ENCODE data around the gene PIMREG. TPM values are rescaled to one million over a fixed set of nuclear protein-coding genes. Genes with fewer than 3 reads are reported as not detected.

Gene PIMREG
- polyA plus RNA-seq, 3 donors = not detected

DNA sequence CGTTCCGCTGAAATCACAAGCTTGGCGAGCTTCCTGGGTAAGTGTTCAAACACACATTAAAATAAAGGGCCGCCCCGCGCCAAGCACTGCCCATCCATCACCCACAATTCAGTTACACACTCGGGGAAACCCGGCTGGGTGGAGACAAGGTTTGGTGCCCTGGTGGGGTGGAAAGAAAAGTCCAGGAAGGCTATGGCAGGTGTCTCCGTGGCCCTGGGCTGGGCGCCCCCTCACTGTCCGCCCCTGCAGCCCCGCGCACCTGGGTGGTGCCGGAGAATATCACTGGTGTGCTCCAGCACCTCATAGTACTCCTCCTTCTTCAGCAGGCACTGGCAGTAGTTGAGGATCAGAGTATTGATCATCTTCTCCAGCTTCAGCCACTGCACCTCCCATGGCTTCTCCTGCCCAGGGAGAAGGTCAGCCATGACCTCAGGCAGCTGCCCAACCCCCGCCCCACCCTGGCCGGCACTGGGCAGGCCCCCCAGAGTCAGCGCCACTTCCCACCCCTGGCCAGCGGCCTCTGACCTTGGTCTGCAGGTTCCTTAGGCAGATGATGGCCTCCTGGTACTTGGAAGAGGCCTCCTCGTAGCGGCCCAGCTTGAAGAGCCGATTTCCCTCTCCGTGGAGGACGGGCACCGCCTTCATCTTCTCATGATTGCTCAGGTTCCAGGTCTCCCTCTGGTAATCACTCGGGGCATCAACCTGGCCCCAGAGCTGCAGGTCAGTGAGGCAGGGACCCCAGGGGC lies 17.7 kb upstream of the PIMREG start:
- Histone ChIP-seq H3K27ac (ENCODE audit: low read depth in 1 of 2, low read length in 2 of 2) (no peak overlapping the region), H2AFZ (ENCODE audit: insufficient read depth, low read depth, low read length, poor library complexity, severe bottlenecking) (no peak overlapping the region), H3K79me2 (ENCODE audit: insufficient read depth, low read length) (no peaks in the 10 kb centered on the region), H3K4me1 (ENCODE audit: control insufficient read depth in 1 of 2, insufficient read depth in 2 of 2, low read length in 2 of 2) (peaks cover 15 to 18% of the 10 kb centered on the region in 2 donors), H3K4me3 (replicated peaks in 1 of 3; ENCODE audit: low read depth in 2 of 3, low read length in 3 of 3) (no peak overlapping the region), H3K9me3 (replicated peaks in 1 of 2; ENCODE audit: control insufficient read depth in 1 of 2, insufficient read depth in 1 of 2, low read length in 2 of 2) (peaks cover 10 to 14% of the 10 kb centered on the region in 2 donors), H3K9ac (ENCODE audit: insufficient read depth, low read length, poor library complexity, severe bottlenecking) (no peak overlapping the region), H4K20me1 (ENCODE audit: insufficient read depth, low read length) (no peaks in the 10 kb centered on the region), H3K27me3 (ENCODE audit: control insufficient read depth in 2 of 2, insufficient read depth in 2 of 2, low read length in 2 of 2) (peaks cover 0 to 70% of the 10 kb centered on the region in 2 donors), H3K36me3 (replicated peaks in 1 of 2; ENCODE audit: control insufficient read depth in 1 of 2, insufficient read depth in 2 of 2, low read length in 2 of 2) (no peaks in the 10 kb centered on the region), H3K4me2 (replicated peaks; ENCODE audit: extremely low read depth, low read length, poor library complexity, severe bottlenecking) (no peak overlapping the region)
- no peak overlapping the region for H3K27ac Mint-ChIP-seq
- no peak for DNase-seq
- intact Hi-C loops (cut with micrococcal nuclease) = loop anchor here in 1 of 2 donors (10.0 kb wide), 1 partner anchor 722 kb away; no protein-coding TSS in a partner anchor
- H3K36me3 Mint-ChIP-seq = peaks cover 2 to 6% of the 10 kb centered on the region in 2 donors
- H3K4me1 Mint-ChIP-seq = peaks cover 24% of the 10 kb centered on the region
- H3K27me3 Mint-ChIP-seq (ENCODE audit: low read depth in 3 of 3) = peaks cover 39 to 69% (median 51%) of the 10 kb centered on the region in 3 donors
- TF ChIP-seq, protein P1, sequence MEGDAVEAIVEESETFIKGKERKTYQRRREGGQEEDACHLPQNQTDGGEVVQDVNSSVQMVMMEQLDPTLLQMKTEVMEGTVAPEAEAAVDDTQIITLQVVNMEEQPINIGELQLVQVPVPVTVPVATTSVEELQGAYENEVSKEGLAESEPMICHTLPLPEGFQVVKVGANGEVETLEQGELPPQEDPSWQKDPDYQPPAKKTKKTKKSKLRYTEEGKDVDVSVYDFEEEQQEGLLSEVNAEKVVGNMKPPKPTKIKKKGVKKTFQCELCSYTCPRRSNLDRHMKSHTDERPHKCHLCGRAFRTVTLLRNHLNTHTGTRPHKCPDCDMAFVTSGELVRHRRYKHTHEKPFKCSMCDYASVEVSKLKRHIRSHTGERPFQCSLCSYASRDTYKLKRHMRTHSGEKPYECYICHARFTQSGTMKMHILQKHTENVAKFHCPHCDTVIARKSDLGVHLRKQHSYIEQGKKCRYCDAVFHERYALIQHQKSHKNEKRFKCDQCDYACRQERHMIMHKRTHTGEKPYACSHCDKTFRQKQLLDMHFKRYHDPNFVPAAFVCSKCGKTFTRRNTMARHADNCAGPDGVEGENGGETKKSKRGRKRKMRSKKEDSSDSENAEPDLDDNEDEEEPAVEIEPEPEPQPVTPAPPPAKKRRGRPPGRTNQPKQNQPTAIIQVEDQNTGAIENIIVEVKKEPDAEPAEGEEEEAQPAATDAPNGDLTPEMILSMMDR (IDR thresholded peaks at IDR 0.05) = no peak
- H3K9me3 Mint-ChIP-seq = peaks cover 6 to 16% (median 12%) of the 10 kb centered on the region in 7 donors
- H3K4me3 Mint-ChIP-seq = peak overlapping the region in 1 of 2 donors; percentile 57
- 93% methylated on average over 11 of the region's 25 CpGs for WGBS (ENCODE audit: insufficient coverage)

GRCh38 chr17:6427279-6427781 lies 16.9 kb upstream of the PIMREG start:
- H3K9ac ChIP-seq (ENCODE audit: insufficient read depth, low read length, poor library complexity, severe bottlenecking) = no peak overlapping the region
- no peaks in the 10 kb centered on the region for H3K36me3 ChIP-seq (replicated peaks in 1 of 2; ENCODE audit: control insufficient read depth in 1 of 2, insufficient read depth in 2 of 2, low read length in 2 of 2)
- Mint-ChIP-seq H3K27ac (peak overlapping the region in 2 of 7 donors; percentile 80), H3K27me3 (ENCODE audit: low read depth in 3 of 3) (peaks cover 45 to 72% (median 56%) of the 10 kb centered on the region in 3 donors), H3K9me3 (peaks cover 6 to 19% (median 16%) of the 10 kb centered on the region in 7 donors), H3K4me3 (peak overlapping the region; percentile 51 to 72), H3K36me3 (peaks cover 2 to 6% of the 10 kb centered on the region in 2 donors), H3K4me1 (peaks cover 19% of the 10 kb centered on the region)
- intact Hi-C loops (cut with micrococcal nuclease) = loop anchor here in 1 of 2 donors (10.0 kb wide), 1 partner anchor 723 kb away; no protein-coding TSS in a partner anchor
- H3K4me1 ChIP-seq (ENCODE audit: control insufficient read depth in 1 of 2, insufficient read depth in 2 of 2, low read length in 2 of 2) = peaks cover 15 to 18% of the 10 kb centered on the region in 2 donors
- peak overlapping the region in 1 of 3 experiments; percentile 51 for H3K4me3 ChIP-seq (replicated peaks in 1 of 3; ENCODE audit: low read depth in 2 of 3, low read length in 3 of 3)
- TF ChIP-seq, protein P1 (IDR thresholded peaks at IDR 0.05) = no peak
- H3K27me3 ChIP-seq (ENCODE audit: control insufficient read depth in 2 of 2, insufficient read depth in 2 of 2, low read length in 2 of 2) = peaks cover 0 to 70% of the 10 kb centered on the region in 2 donors
- peak; percentile 25 to 57 (median 38) for DNase-seq
- peak overlapping the region in 1 of 2 donors; percentile 31 for H3K27ac ChIP-seq (ENCODE audit: low read depth in 1 of 2, low read length in 2 of 2)
- no peaks in the 10 kb centered on the region for H4K20me1 ChIP-seq (ENCODE audit: insufficient read depth, low read length)
- no peaks in the 10 kb centered on the region for H3K79me2 ChIP-seq (ENCODE audit: insufficient read depth, low read length)
- H3K4me2 ChIP-seq (replicated peaks; ENCODE audit: extremely low read depth, low read length, poor library complexity, severe bottlenecking) = peak overlapping the region; percentile 41
- H3K9me3 ChIP-seq (replicated peaks in 1 of 2; ENCODE audit: control insufficient read depth in 1 of 2, insufficient read depth in 1 of 2, low read length in 2 of 2) = peaks cover 10 to 14% of the 10 kb centered on the region in 2 donors
- no peak overlapping the region for H2AFZ ChIP-seq (ENCODE audit: insufficient read depth, low read depth, low read length, poor library complexity, severe bottlenecking)
- 43% methylated on average over 1 of the region's 7 CpGs for WGBS (ENCODE audit: insufficient coverage)
